ENCODE data around the gene SORCS2. TPM values are rescaled to one million over a fixed set of nuclear protein-coding genes. Genes with fewer than 3 reads are reported as not detected.

SORCS2 gene
- total and polyA plus RNA-seq, 2 of the 13 experiments (the other 11 are each of a cell fraction or from before 2014, with no cell fraction given), result 0.82 to 1.0 TPM

DNA sequence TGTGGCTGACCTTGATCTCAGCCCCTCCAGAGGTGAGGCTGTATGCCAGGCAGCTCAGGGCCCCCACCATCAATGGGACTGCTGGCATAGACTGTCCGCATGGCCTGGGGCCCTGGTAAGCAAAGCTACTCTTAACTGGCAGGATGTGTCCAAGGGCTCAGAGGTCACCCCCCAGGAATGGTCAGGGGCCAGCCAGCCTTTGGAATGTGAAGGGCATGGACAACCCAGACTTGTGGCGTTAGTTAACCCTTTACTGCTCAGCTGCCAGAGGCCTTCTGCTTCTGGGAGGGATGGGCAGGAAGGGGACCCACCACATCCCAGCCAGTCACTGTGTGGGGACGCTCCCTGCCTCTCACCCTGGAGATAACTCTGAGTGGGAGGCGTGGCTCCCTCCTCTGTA, 322.5 kb downstream of the SORCS2 start (continued):
- TF ChIP-seq HNRNPL (IDR thresholded peaks at IDR 0.05; ENCODE audit: low read depth, low read length), result peak; percentile 84
- TF ChIP-seq, protein P1, sequence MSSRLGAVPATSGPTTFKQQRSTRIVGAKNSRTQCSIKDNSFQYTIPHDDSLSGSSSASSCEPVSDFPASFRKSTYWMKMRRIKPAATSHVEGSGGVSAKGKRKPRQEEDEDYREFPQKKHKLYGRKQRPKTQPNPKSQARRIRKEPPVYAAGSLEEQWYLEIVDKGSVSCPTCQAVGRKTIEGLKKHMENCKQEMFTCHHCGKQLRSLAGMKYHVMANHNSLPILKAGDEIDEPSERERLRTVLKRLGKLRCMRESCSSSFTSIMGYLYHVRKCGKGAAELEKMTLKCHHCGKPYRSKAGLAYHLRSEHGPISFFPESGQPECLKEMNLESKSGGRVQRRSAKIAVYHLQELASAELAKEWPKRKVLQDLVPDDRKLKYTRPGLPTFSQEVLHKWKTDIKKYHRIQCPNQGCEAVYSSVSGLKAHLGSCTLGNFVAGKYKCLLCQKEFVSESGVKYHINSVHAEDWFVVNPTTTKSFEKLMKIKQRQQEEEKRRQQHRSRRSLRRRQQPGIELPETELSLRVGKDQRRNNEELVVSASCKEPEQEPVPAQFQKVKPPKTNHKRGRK (CRISPR knock-in tag; IDR thresholded peaks at IDR 0.05), result no peak
- no peak for TF ChIP-seq TOPORS (CRISPR knock-in tag; IDR thresholded peaks at IDR 0.05)
- no peak for TF ChIP-seq ZSCAN20 (CRISPR knock-in tag; IDR thresholded peaks at IDR 0.05; ENCODE audit: borderline replicate concordance)
- no peak for TF ChIP-seq SCMH1 (CRISPR knock-in tag; IDR thresholded peaks at IDR 0.05; ENCODE audit: borderline replicate concordance)
- no peak for TF ChIP-seq ZNF7 (CRISPR knock-in tag; IDR thresholded peaks at IDR 0.05)
- TF ChIP-seq, protein P2, sequence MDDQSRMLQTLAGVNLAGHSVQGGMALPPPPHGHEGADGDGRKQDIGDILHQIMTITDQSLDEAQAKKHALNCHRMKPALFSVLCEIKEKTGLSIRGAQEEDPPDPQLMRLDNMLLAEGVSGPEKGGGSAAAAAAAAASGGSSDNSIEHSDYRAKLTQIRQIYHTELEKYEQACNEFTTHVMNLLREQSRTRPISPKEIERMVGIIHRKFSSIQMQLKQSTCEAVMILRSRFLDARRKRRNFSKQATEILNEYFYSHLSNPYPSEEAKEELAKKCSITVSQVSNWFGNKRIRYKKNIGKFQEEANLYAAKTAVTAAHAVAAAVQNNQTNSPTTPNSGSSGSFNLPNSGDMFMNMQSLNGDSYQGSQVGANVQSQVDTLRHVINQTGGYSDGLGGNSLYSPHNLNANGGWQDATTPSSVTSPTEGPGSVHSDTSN (CRISPR knock-in tag; IDR thresholded peaks at IDR 0.05; ENCODE audit: borderline replicate concordance), result no peak
- TF ChIP-seq SALL1 (CRISPR knock-in tag; IDR thresholded peaks at IDR 0.05), result peak; percentile 58; the same call in 1 of the 2 replicates
- TF ChIP-seq, protein P3, sequence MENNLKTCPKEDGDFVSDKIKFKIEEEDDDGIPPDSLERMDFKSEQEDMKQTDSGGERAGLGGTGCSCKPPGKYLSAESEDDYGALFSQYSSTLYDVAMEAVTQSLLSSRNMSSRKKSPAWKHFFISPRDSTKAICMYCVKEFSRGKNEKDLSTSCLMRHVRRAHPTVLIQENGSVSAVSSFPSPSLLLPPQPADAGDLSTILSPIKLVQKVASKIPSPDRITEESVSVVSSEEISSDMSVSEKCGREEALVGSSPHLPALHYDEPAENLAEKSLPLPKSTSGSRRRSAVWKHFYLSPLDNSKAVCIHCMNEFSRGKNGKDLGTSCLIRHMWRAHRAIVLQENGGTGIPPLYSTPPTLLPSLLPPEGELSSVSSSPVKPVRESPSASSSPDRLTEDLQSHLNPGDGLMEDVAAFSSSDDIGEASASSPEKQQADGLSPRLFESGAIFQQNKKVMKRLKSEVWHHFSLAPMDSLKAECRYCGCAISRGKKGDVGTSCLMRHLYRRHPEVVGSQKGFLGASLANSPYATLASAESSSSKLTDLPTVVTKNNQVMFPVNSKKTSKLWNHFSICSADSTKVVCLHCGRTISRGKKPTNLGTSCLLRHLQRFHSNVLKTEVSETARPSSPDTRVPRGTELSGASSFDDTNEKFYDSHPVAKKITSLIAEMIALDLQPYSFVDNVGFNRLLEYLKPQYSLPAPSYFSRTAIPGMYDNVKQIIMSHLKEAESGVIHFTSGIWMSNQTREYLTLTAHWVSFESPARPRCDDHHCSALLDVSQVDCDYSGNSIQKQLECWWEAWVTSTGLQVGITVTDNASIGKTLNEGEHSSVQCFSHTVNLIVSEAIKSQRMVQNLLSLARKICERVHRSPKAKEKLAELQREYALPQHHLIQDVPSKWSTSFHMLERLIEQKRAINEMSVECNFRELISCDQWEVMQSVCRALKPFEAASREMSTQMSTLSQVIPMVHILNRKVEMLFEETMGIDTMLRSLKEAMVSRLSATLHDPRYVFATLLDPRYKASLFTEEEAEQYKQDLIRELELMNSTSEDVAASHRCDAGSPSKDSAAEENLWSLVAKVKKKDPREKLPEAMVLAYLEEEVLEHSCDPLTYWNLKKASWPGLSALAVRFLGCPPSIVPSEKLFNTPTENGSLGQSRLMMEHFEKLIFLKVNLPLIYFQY (CRISPR knock-in tag; IDR thresholded peaks at IDR 0.05; ENCODE audit: borderline replicate concordance), result no peak
- TF ChIP-seq, protein P4, sequence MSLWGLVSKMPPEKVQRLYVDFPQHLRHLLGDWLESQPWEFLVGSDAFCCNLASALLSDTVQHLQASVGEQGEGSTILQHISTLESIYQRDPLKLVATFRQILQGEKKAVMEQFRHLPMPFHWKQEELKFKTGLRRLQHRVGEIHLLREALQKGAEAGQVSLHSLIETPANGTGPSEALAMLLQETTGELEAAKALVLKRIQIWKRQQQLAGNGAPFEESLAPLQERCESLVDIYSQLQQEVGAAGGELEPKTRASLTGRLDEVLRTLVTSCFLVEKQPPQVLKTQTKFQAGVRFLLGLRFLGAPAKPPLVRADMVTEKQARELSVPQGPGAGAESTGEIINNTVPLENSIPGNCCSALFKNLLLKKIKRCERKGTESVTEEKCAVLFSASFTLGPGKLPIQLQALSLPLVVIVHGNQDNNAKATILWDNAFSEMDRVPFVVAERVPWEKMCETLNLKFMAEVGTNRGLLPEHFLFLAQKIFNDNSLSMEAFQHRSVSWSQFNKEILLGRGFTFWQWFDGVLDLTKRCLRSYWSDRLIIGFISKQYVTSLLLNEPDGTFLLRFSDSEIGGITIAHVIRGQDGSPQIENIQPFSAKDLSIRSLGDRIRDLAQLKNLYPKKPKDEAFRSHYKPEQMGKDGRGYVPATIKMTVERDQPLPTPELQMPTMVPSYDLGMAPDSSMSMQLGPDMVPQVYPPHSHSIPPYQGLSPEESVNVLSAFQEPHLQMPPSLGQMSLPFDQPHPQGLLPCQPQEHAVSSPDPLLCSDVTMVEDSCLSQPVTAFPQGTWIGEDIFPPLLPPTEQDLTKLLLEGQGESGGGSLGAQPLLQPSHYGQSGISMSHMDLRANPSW (CRISPR knock-in tag; IDR thresholded peaks at IDR 0.05; ENCODE audit: borderline replicate concordance), result no peak
- TF ChIP-seq, protein P5, sequence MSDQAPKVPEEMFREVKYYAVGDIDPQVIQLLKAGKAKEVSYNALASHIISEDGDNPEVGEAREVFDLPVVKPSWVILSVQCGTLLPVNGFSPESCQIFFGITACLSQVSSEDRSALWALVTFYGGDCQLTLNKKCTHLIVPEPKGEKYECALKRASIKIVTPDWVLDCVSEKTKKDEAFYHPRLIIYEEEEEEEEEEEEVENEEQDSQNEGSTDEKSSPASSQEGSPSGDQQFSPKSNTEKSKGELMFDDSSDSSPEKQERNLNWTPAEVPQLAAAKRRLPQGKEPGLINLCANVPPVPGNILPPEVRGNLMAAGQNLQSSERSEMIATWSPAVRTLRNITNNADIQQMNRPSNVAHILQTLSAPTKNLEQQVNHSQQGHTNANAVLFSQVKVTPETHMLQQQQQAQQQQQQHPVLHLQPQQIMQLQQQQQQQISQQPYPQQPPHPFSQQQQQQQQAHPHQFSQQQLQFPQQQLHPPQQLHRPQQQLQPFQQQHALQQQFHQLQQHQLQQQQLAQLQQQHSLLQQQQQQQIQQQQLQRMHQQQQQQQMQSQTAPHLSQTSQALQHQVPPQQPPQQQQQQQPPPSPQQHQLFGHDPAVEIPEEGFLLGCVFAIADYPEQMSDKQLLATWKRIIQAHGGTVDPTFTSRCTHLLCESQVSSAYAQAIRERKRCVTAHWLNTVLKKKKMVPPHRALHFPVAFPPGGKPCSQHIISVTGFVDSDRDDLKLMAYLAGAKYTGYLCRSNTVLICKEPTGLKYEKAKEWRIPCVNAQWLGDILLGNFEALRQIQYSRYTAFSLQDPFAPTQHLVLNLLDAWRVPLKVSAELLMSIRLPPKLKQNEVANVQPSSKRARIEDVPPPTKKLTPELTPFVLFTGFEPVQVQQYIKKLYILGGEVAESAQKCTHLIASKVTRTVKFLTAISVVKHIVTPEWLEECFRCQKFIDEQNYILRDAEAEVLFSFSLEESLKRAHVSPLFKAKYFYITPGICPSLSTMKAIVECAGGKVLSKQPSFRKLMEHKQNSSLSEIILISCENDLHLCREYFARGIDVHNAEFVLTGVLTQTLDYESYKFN (CRISPR knock-in tag; conservative IDR thresholded peaks at IDR 0.05), result peak; percentile 73
- peak; percentile 94 for TF ChIP-seq ZNF652 (CRISPR knock-in tag; IDR thresholded peaks at IDR 0.05; ENCODE audit: borderline replicate concordance, low read depth)
- 0 out of 2 replicates have a peak, but pooled peaks have one; percentile 58 for TF ChIP-seq ZBTB42 (CRISPR knock-in tag; IDR thresholded peaks at IDR 0.05)
- peak; percentile 9; the same call in 1 of the 2 replicates for TF ChIP-seq CREM (IDR thresholded peaks at IDR 0.05)
- no peak for TF ChIP-seq CREM (CRISPR knock-in tag; IDR thresholded peaks at IDR 0.05)
- TF ChIP-seq ZNF431 (CRISPR knock-in tag; IDR thresholded peaks at IDR 0.05; ENCODE audit: borderline replicate concordance, low read depth), result no peak
- 0 out of 2 replicates have a peak, but pooled peaks have one; percentile 28 for TF ChIP-seq ZSCAN31 (CRISPR knock-in tag; IDR thresholded peaks at IDR 0.05; ENCODE audit: low read depth)
